ENCODE data around the gene FBXO41. TPM values are rescaled to one million over a fixed set of nuclear protein-coding genes. Genes with fewer than 3 reads are reported as not detected.

The FBXO41 gene
- total RNA-seq, 2 donors from 2014 or later = 1.7 to 1.8 TPM

- no peak overlapping the region for H3K27ac ChIP-seq
- no peaks in the 10 kb centered on the region for H3K9me3 ChIP-seq
These were observed 69.0 kb downstream of the FBXO41 start for GRCh38 chr2:73215254-73215653.

GRCh38 chr2:73214120-73215035 is 69.9 kb downstream of the FBXO41 start, which contains the start of gene SMYD5:
SMYD5 (plus strand) TSS chr2:73214245; CDS start chr2:73214267, 22 bp downstream.
- H3K9me3 ChIP-seq = no peaks in the 10 kb centered on the region
- H3K4me3 ChIP-seq = peak within 1 kb of the TSS; percentile 93 to 95

More at GRCh38 chr2:73215254-73215653, 69.0 kb downstream of the FBXO41 start:
- H3K4me1 ChIP-seq = peaks cover 0 to 24% of the 10 kb centered on the region in 2 donors
- no peaks in the 10 kb centered on the region for H3K27me3 ChIP-seq
- TF ChIP-seq CTCF (IDR thresholded peaks at IDR 0.05) = no peak
- H3K36me3 ChIP-seq = peaks cover 13% of the 10 kb centered on the region
- H3K4me3 ChIP-seq = peak overlapping the region in 1 of 2 donors; percentile 95
- DNase-seq (ENCODE audit: low spot score) = no peak

GRCh38 chr2:73212448-73213176 is 71.7 kb downstream of the FBXO41 start:
- H3K4me3 ChIP-seq = no peak overlapping the region
- DNase-seq (ENCODE audit: low spot score) = peak; percentile 77
- H3K27ac ChIP-seq = no peak overlapping the region
- H3K4me1 ChIP-seq = peaks cover 0 to 16% of the 10 kb centered on the region in 2 donors
- H3K27me3 ChIP-seq = no peaks in the 10 kb centered on the region
- no peaks in the 10 kb centered on the region for H3K36me3 ChIP-seq
- TF ChIP-seq CTCF (IDR thresholded peaks at IDR 0.05) = peak; percentile 89 to 94
- H3K9me3 ChIP-seq = no peaks in the 10 kb centered on the region

More at GRCh38 chr2:73214120-73215035, 69.9 kb downstream of the FBXO41 start, which contains the start of gene SMYD5:
- TF ChIP-seq CTCF (IDR thresholded peaks at IDR 0.05) = peak in 1 of 2 donors; percentile 10
- Histone ChIP-seq H3K27me3 (no peaks in the 10 kb centered on the region), H3K27ac (peak within 1 kb of the TSS; percentile 60 to 74), H3K4me1 (peaks cover 0 to 24% of the 10 kb centered on the region in 2 donors), H3K36me3 (peaks cover 4% of the 10 kb centered on the region)
- DNase-seq (ENCODE audit: low spot score) = peak; percentile 85

GRCh38 chr2:73212098-73212447 is 72.2 kb downstream of the FBXO41 start:
- no peaks in the 10 kb centered on the region for H3K9me3 ChIP-seq
- TF ChIP-seq CTCF (IDR thresholded peaks at IDR 0.05) = no peak
- no peak overlapping the region for H3K4me3 ChIP-seq
- peaks cover 0 to 16% of the 10 kb centered on the region in 2 donors for H3K4me1 ChIP-seq
- no peak overlapping the region for H3K27ac ChIP-seq
- H3K27me3 ChIP-seq = no peaks in the 10 kb centered on the region
- DNase-seq (ENCODE audit: low spot score) = no peak
- H3K36me3 ChIP-seq = no peaks in the 10 kb centered on the region

GRCh38 chr2:73210696-73211095 is 73.6 kb downstream of the FBXO41 start:
- H3K4me3 ChIP-seq = no peak overlapping the region
- TF ChIP-seq CTCF (IDR thresholded peaks at IDR 0.05) = no peak

More at GRCh38 chr2:73210696-73211095, 73.6 kb downstream of the FBXO41 start:
- Histone ChIP-seq H3K27me3 (no peaks in the 10 kb centered on the region), H3K36me3 (no peaks in the 10 kb centered on the region), H3K4me1 (peaks cover 0 to 16% of the 10 kb centered on the region in 2 donors), H3K27ac (no peak overlapping the region), H3K9me3 (no peaks in the 10 kb centered on the region)
- no peak for DNase-seq (ENCODE audit: low spot score)
